Activated CD4-positive, CD25-positive, alpha-beta regulatory T cell treated with anti-CD3 and anti-CD28 coated beads, Interleukin-2, amount 50 U/mL, for 72 hours (primary cell): Measurements from ENCODE around the gene IL22RA2.
"Not testable (repeated sequence)": the region's sequence is repeated elsewhere in the genome, so short reads cannot be mapped to it uniquely, and the experiment has no call there.

ENCODE experiments used
- DNase-seq: peaks from one replicate; pipeline ENCODE4 v3.0.0; 2021

The IL22RA2 gene

GRCh38 chr6:137119196-137120104 lies 54.0 kb downstream of the IL22RA2 start:
- DNase-seq: no peak

GRCh38 chr6:137117581-137117980 lies 55.9 kb downstream of the IL22RA2 start:
- DNase-seq: no peak

- no peak for DNase-seq
Observed at GRCh38 chr6:137116807-137117206, 56.6 kb downstream of the IL22RA2 start.

- DNase-seq: no peak
Observed at GRCh38 chr6:137115658-137116057, 57.8 kb downstream of the IL22RA2 start.

- no peak for DNase-seq
Observed at GRCh38 chr6:137112067-137112355, 61.4 kb downstream of the IL22RA2 start.

- no peak for DNase-seq
Observed at GRCh38 chr6:137111296-137112066, 62.0 kb downstream of the IL22RA2 start.

- no peak for DNase-seq
Observed at GRCh38 chr6:137107767-137108105, 65.7 kb downstream of the IL22RA2 start.

GRCh38 chr6:137107047-137107766 lies 66.2 kb downstream of the IL22RA2 start:
- not testable (repeated sequence) for DNase-seq

- DNase-seq: no peak
Observed at GRCh38 chr6:137106183-137106582, 67.3 kb downstream of the IL22RA2 start.

GRCh38 chr6:137105375-137105774 lies 68.1 kb downstream of the IL22RA2 start:
- no peak for DNase-seq

GRCh38 chr6:137104926-137105325 lies 68.5 kb downstream of the IL22RA2 start:
- no peak for DNase-seq

- no peak for DNase-seq
Observed at GRCh38 chr6:137102851-137103492, 70.5 kb downstream of the IL22RA2 start.

- no peak for DNase-seq
Observed at GRCh38 chr6:137102050-137102848, 71.2 kb downstream of the IL22RA2 start.

GRCh38 chr6:137099689-137100403 lies 73.6 kb downstream of the IL22RA2 start:
- no peak for DNase-seq

- no peak for DNase-seq
Observed at GRCh38 chr6:137097526-137097925, 75.9 kb downstream of the IL22RA2 start.

- no peak for DNase-seq
Observed at GRCh38 chr6:137097057-137097456, 76.4 kb downstream of the IL22RA2 start.

GRCh38 chr6:137095651-137096238 lies 77.7 kb downstream of the IL22RA2 start:
- no peak for DNase-seq

GRCh38 chr6:137095093-137095492 lies 78.4 kb downstream of the IL22RA2 start:
- DNase-seq: no peak

GRCh38 chr6:137094411-137095008 lies 78.9 kb downstream of the IL22RA2 start:
- DNase-seq: peak; percentile 36
